ENCODE measurements around the gene PDCD11.

Gene PDCD11

GRCh38 chr10:103459615-103460014 lies 63.2 kb downstream of the PDCD11 start:
- no peaks in the 10 kb centered on the region for H3K79me2 ChIP-seq (ENCODE audit: insufficient read depth, low read length)
- no peaks in the 10 kb centered on the region for H3F3A ChIP-seq (ENCODE audit: low read depth)
- no peaks in the 10 kb centered on the region for H4K20me1 ChIP-seq (ENCODE audit: insufficient read depth, low read length, poor library complexity, severe bottlenecking)
- H2AFZ ChIP-seq (ENCODE audit: low read length) = no peak overlapping the region
- no peaks in the 10 kb centered on the region for H3K9me2 ChIP-seq (replicated peaks; ENCODE audit: low read depth, low read length)
- no peaks in the 10 kb centered on the region for H3K9me3 ChIP-seq (ENCODE audit: insufficient read depth, low read depth, low read length)
- H3K9ac ChIP-seq (ENCODE audit: low read depth, low read length, poor library complexity, severe bottlenecking) = peak overlapping the region; percentile 14
- peaks cover 14% of the 10 kb centered on the region for H3K4me1 ChIP-seq (ENCODE audit: insufficient read depth, low read length, poor library complexity, severe bottlenecking)
- no peak overlapping the region for H3K4me2 ChIP-seq (ENCODE audit: low read depth, low read length, poor library complexity, severe bottlenecking)
- H3K27me3 ChIP-seq (ENCODE audit: insufficient read depth, low read length, poor library complexity, severe bottlenecking) = no peaks in the 10 kb centered on the region
- no peak overlapping the region for H3K4me3 ChIP-seq (ENCODE audit: low read length, poor library complexity, severe bottlenecking)
- TF ChIP-seq EZH2phosphoT487 (IDR thresholded peaks at IDR 0.05; ENCODE audit: borderline replicate concordance) (no peak), CTCF (conservative IDR thresholded peaks at IDR 0.05; ENCODE audit: low read length) (no peak)
- H3K36me3 ChIP-seq (ENCODE audit: insufficient read depth, low read length) = no peaks in the 10 kb centered on the region

GRCh38 chr10:103463499-103463898 lies 67.1 kb downstream of the PDCD11 start:
- no peaks in the 10 kb centered on the region for H3K36me3 ChIP-seq (ENCODE audit: insufficient read depth, low read length)
- no peak overlapping the region for H3K9ac ChIP-seq (ENCODE audit: low read depth, low read length, poor library complexity, severe bottlenecking)
- H3K4me1 ChIP-seq (ENCODE audit: insufficient read depth, low read length, poor library complexity, severe bottlenecking) = peaks cover 36% of the 10 kb centered on the region
- no peaks in the 10 kb centered on the region for H4K20me1 ChIP-seq (ENCODE audit: insufficient read depth, low read length, poor library complexity, severe bottlenecking)
- H3K9me3 ChIP-seq (ENCODE audit: insufficient read depth, low read depth, low read length) = no peaks in the 10 kb centered on the region
- no peaks in the 10 kb centered on the region for H3K79me2 ChIP-seq (ENCODE audit: insufficient read depth, low read length)
- H3K4me3 ChIP-seq (ENCODE audit: low read length, poor library complexity, severe bottlenecking) = no peak overlapping the region
- no peaks in the 10 kb centered on the region for H3K9me2 ChIP-seq (replicated peaks; ENCODE audit: low read depth, low read length)
- H3K4me2 ChIP-seq (ENCODE audit: low read depth, low read length, poor library complexity, severe bottlenecking) = no peak overlapping the region
- no peaks in the 10 kb centered on the region for H3F3A ChIP-seq (ENCODE audit: low read depth)
- no peaks in the 10 kb centered on the region for H3K27me3 ChIP-seq (ENCODE audit: insufficient read depth, low read length, poor library complexity, severe bottlenecking)
- TF ChIP-seq CTCF (conservative IDR thresholded peaks at IDR 0.05; ENCODE audit: low read length) (no peak), EZH2phosphoT487 (IDR thresholded peaks at IDR 0.05; ENCODE audit: borderline replicate concordance) (no peak)
- H2AFZ ChIP-seq (ENCODE audit: low read length) = no peak overlapping the region

GRCh38 chr10:103465411-103466179 lies 69.2 kb downstream of the PDCD11 start:
- no peaks in the 10 kb centered on the region for H3K9me2 ChIP-seq (replicated peaks; ENCODE audit: low read depth, low read length)
- H3F3A ChIP-seq (ENCODE audit: low read depth) = no peaks in the 10 kb centered on the region
- H3K27me3 ChIP-seq (ENCODE audit: insufficient read depth, low read length, poor library complexity, severe bottlenecking) = no peaks in the 10 kb centered on the region
- no peak overlapping the region for H2AFZ ChIP-seq (ENCODE audit: low read length)
- no peaks in the 10 kb centered on the region for H3K79me2 ChIP-seq (ENCODE audit: insufficient read depth, low read length)
- peaks cover 39% of the 10 kb centered on the region for H3K4me1 ChIP-seq (ENCODE audit: insufficient read depth, low read length, poor library complexity, severe bottlenecking)
- H3K36me3 ChIP-seq (ENCODE audit: insufficient read depth, low read length) = no peaks in the 10 kb centered on the region
- H4K20me1 ChIP-seq (ENCODE audit: insufficient read depth, low read length, poor library complexity, severe bottlenecking) = no peaks in the 10 kb centered on the region
- no peak overlapping the region for H3K9ac ChIP-seq (ENCODE audit: low read depth, low read length, poor library complexity, severe bottlenecking)
- no peak for TF ChIP-seq EZH2phosphoT487 (IDR thresholded peaks at IDR 0.05; ENCODE audit: borderline replicate concordance)
- TF ChIP-seq CTCF (conservative IDR thresholded peaks at IDR 0.05; ENCODE audit: low read length) = no peak
- H3K9me3 ChIP-seq (ENCODE audit: insufficient read depth, low read depth, low read length) = no peaks in the 10 kb centered on the region
- no peak overlapping the region for H3K4me2 ChIP-seq (ENCODE audit: low read depth, low read length, poor library complexity, severe bottlenecking)
- no peak overlapping the region for H3K4me3 ChIP-seq (ENCODE audit: low read length, poor library complexity, severe bottlenecking)
